Smooth muscle cell (in vitro differentiated cells): ENCODE data around the gene CDH4. TPM values are rescaled to one million over a fixed set of nuclear protein-coding genes. Genes with fewer than 3 reads are reported as not detected.

Experiments used
- DNase-seq: peaks from one replicate; lab custom pipeline; 2025; ENCODE audit not compliant: unreplicated experiment; lab: John Stamatoyannopoulos, UW
- H2AFZ ChIP-seq: fragments of 200-600 bp; sonication (generic); 2 replicates; pipeline ENCODE4 v1.6.0; 2016; ENCODE audit warnings: antibody characterized with exemption, low read depth, mild to moderate bottlenecking
- H3F3A ChIP-seq: fragments of 200-600 bp; sonication (generic); 2 replicates; pipeline ENCODE4 v1.6.0; 2017; ENCODE audit warnings: antibody characterized with exemption, low read depth
- H3K27ac ChIP-seq: fragments of 200-600 bp; sonication (generic); 2 replicates; pipeline ENCODE4 v1.5.1; 2016; ENCODE audit warnings: low read depth, mild to moderate bottlenecking
- H3K27me3 ChIP-seq: fragments of 200-600 bp; sonication (generic); 2 replicates; pipeline ENCODE4 v1.6.1; 2016; ENCODE audit warnings: low read depth, mild to moderate bottlenecking
- H3K36me3 ChIP-seq: fragments of 200-600 bp; sonication (generic); 2 replicates; pipeline ENCODE4 v1.5.1; 2016; ENCODE audit warnings: low read depth
- H3K4me1 ChIP-seq: fragments of 200-600 bp; sonication (generic); 2 replicates; pipeline ENCODE4 v1.5.1; 2016; ENCODE audit warnings: low read depth
- H3K4me2 ChIP-seq: fragments of 200-600 bp; sonication (generic); 2 replicates; pipeline ENCODE4 v1.6.0; 2016; ENCODE audit warnings: mild to moderate bottlenecking
- H3K4me3 ChIP-seq: fragments of 200-600 bp; sonication (generic); 2 replicates; pipeline ENCODE4 v1.5.1; 2016; ENCODE audit warnings: mild to moderate bottlenecking
- H3K79me2 ChIP-seq: fragments of 200-600 bp; sonication (generic); 2 replicates; pipeline ENCODE4 v1.6.0; 2016; ENCODE audit warnings: low read depth, mild to moderate bottlenecking
- H3K9ac ChIP-seq: fragments of 200-600 bp; sonication (generic); 2 replicates; pipeline ENCODE4 v1.6.0; 2016; ENCODE audit warnings: low read depth
- H3K9me3 ChIP-seq: fragments of 200-600 bp; sonication (generic); replicated peaks from 2 replicates; pipeline ENCODE4 v1.5.1; 2016; ENCODE audit warnings: low read depth
- H4K20me1 ChIP-seq: fragments of 200-600 bp; sonication (generic); 2 replicates; pipeline ENCODE4 v1.6.0; 2016; ENCODE audit warnings: low read depth
- CTCF ChIP-seq: fragments of 200-600 bp; sonication (generic); IDR thresholded peaks from 2 replicates; pipeline ENCODE4 v1.5.1; 2017; ENCODE audit warnings: borderline replicate concordance, mild to moderate bottlenecking, antibody characterized with exemption; ENCODE audit not compliant: insufficient read depth, poor library complexity, severe bottlenecking
- WGBS: methylation state at CpG from one replicate; pipeline ENCODE4 v1.1.7; 2016; ENCODE audit warnings: low lambda C conversion rate; 5-methylcytosine and 5-hydroxymethylcytosine counted together
- polyA plus RNA-seq: library from polyadenylated mRNA; unstranded; fragments of >200 nt; fragmentation: Nextera tagmentation; extraction: Ambion mirVana; gene quantifications from 2 replicates; pipeline ENCODE4 v1.2.1, GENCODE V29; 2016
- total RNA-seq: library from RNA; depleted of rRNA; stranded (reverse); fragments of >200 nt; gene quantifications from 2 replicates; pipeline ENCODE4 v1.2.3, GENCODE V29; 2014

Gene CDH4
- total and polyA plus RNA-seq, 2 experiments from 2014 or later = 0.03 to 0.04 TPM

- no peak for DNase-seq
- H3K4me2 ChIP-seq = no peak overlapping the region
Measured at GRCh38 chr20:61682114-61682995, 430.3 kb downstream of the CDH4 start.

GRCh38 chr20:61682996-61683681 is 431.1 kb downstream of the CDH4 start:
- Histone ChIP-seq H3K79me2 (no peaks in the 10 kb centered on the region), H3K36me3 (no peaks in the 10 kb centered on the region), H4K20me1 (no peaks in the 10 kb centered on the region), H3K27me3 (peaks cover 12% of the 10 kb centered on the region), H3F3A (no peaks in the 10 kb centered on the region), H2AFZ (no peak overlapping the region), H3K9ac (no peak overlapping the region), H3K4me1 (peaks cover 7% of the 10 kb centered on the region), H3K4me2 (no peak overlapping the region), H3K27ac (no peak overlapping the region), H3K4me3 (no peak overlapping the region), H3K9me3 (no peaks in the 10 kb centered on the region)
- no peak for TF ChIP-seq CTCF
- DNase-seq = no peak
- 79% methylated on average over 20 of the region's 20 CpGs for WGBS

More at GRCh38 chr20:61682114-61682995, 430.3 kb downstream of the CDH4 start:
- H3K9me3 ChIP-seq = no peaks in the 10 kb centered on the region
- H3K27ac ChIP-seq = no peak overlapping the region
- H3K4me3 ChIP-seq = no peak overlapping the region
- WGBS = 76% methylated on average over 5 of the region's 5 CpGs
- H4K20me1 ChIP-seq = no peaks in the 10 kb centered on the region
- H2AFZ ChIP-seq = no peak overlapping the region
- no peaks in the 10 kb centered on the region for H3K79me2 ChIP-seq
- no peak for TF ChIP-seq CTCF
- peaks cover 7% of the 10 kb centered on the region for H3K4me1 ChIP-seq
- H3F3A ChIP-seq = no peaks in the 10 kb centered on the region
- H3K36me3 ChIP-seq = no peaks in the 10 kb centered on the region
- no peak overlapping the region for H3K9ac ChIP-seq
- H3K27me3 ChIP-seq = peaks cover 11% of the 10 kb centered on the region

- Histone ChIP-seq H3K9me3 (no peaks in the 10 kb centered on the region), H3K4me1 (peaks cover 7% of the 10 kb centered on the region), H3K27me3 (peaks cover 14% of the 10 kb centered on the region), H3K27ac (no peak overlapping the region), H3K79me2 (no peaks in the 10 kb centered on the region), H4K20me1 (no peaks in the 10 kb centered on the region), H2AFZ (no peak overlapping the region), H3K36me3 (no peaks in the 10 kb centered on the region), H3K4me3 (no peak overlapping the region), H3K9ac (no peak overlapping the region), H3F3A (no peaks in the 10 kb centered on the region), H3K4me2 (no peak overlapping the region)
- WGBS = 48% methylated on average over 6 of the region's 6 CpGs
- no peak for TF ChIP-seq CTCF
- DNase-seq = no peak
Measured at GRCh38 chr20:61683721-61684120, 431.7 kb downstream of the CDH4 start.
